Testis (tissue), 3 donors: Measurements from ENCODE around the gene SBF1. TPM values are rescaled to one million over a fixed set of nuclear protein-coding genes. Genes with fewer than 3 reads are reported as not detected.

ENCODE experiments used
- DNase-seq: peaks from one replicate; pipeline ENCODE4 v3.0.0-alpha.2; 2019
- H3K27ac ChIP-seq, 2 donors: fragments of 200-600 bp; sonication (generic); one replicate each; pipeline ENCODE4 v1.5.1; 2019
- H3K27me3 ChIP-seq: fragments of 200-600 bp; sonication (generic); one replicate; pipeline ENCODE4 v1.5.1; 2019
- H3K36me3 ChIP-seq: fragments of 200-600 bp; sonication (generic); one replicate; pipeline ENCODE4 v1.5.1; 2017; ENCODE audit warnings: low read depth; ENCODE audit errors: missing control alignments
- H3K4me1 ChIP-seq: fragments of 200-600 bp; sonication (generic); one replicate; pipeline ENCODE4 v1.5.1; 2019
- H3K4me3 ChIP-seq, 2 donors: fragments of 200-600 bp; sonication (generic); one replicate each; pipeline ENCODE4 v1.5.1; 2017 to 2019
- H3K9me3 ChIP-seq: fragments of 200-600 bp; sonication (generic); one replicate; pipeline ENCODE4 v1.5.1; 2017
- POLR2A ChIP-seq: fragments of 450-650 bp; IDR thresholded peaks from one replicate; pipeline ENCODE4 v1.6.1; 2017; ENCODE audit warnings: antibody characterized with exemption, mild to moderate bottlenecking, moderate library complexity
- WGBS, 2 donors: methylation state at CpG; one replicate each; pipeline ENCODE4 v1.1.5; 2018; 5-methylcytosine and 5-hydroxymethylcytosine counted together
- intact Hi-C: fragments of 100-400 bp; cut with DNase I; formaldehyde crosslinking; loops from one replicate; pipeline ENCODE4 v1.15.1; 2023; ENCODE audit warnings: low total_unique reads
- polyA plus RNA-seq: library from polyadenylated mRNA; stranded (reverse); fragments of 350-450 nt; fragmentation: Illumina TruSeq; extraction: RNeasy Lipid Tissue Mini Kit (QIAGEN cat#74804); gene quantifications from one replicate; pipeline ENCODE4 v1.2.3, GENCODE V29; 2014; ENCODE audit warnings: low read depth, low replicate concordance; ENCODE audit not compliant: insufficient read depth
- total RNA-seq, 2 donors: library from RNA; depleted of rRNA; stranded (reverse); fragments of >200 nt; gene quantifications; one replicate each; pipeline ENCODE4 v1.2.3, GENCODE V29; 2016
- TF ChIP-seq, protein P1 (sequence below), 3 experiments: fragments of 450-650 bp in 2 of 3; fragments of 200-600 bp in 1 of 3; sonication (generic) in 1 of 3; IDR thresholded peaks; one replicate each; pipeline ENCODE4 v1.5.1; 2016 to 2019; ENCODE audit warnings: antibody characterized with exemption in 3 of 3, mild to moderate bottlenecking in 2 of 3, moderate library complexity in 1 of 3

The SBF1 gene
- total and polyA plus RNA-seq, 3 donors from 2014 or later = 201 to 239 (median 208) TPM

DNA sequence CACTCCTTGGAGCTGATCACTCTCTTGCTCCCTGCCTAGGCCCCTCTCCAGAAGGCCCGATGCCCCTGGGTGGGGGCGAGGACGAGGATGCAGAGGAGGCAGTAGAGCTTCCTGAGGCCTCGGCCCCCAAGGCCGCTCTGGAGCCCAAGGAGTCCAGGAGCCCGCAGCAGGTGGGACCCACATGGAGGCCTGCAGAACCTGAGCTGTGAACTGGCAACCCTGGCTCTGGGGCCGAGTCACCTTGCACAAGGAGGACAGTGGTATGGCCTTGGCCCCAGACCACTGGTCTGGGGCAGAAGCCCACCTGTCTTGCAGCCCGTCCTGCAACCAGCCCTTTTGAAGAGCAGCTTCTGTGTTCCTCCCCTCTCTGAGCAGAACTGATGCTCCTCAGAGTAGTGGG is 44.3 kb upstream of the SBF1 start:
- no peak for DNase-seq
- 91 to 95% methylated on average over 4 to 8 of the region's 8 CpGs for WGBS, 2 donors
- H3K36me3 ChIP-seq = no peaks in the 10 kb centered on the region

DNA sequence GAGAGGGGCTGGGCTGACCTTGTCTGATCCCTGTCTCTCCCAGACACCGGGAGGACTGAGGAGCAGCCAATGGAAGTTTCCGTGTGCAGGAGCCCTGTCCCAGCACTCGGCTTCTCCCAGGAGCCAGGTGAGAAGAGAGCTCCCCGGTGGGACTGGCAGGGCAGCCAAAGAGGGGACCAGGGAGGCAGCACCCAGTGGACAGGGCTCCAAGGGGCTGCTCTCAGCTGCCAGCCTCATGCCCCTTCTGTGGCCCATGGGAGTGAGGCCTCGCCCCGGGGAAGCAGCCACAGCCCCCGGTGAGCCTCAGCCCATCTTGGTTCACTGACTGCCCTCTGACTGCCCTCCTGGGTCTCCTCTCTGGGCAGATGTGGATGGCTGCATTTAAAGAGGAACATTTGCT is 43.8 kb upstream of the SBF1 start:
- DNase-seq = no peak
- 90 to 96% methylated on average over 2 to 7 of the region's 7 CpGs for WGBS, 2 donors
- no peaks in the 10 kb centered on the region for H3K4me1 ChIP-seq
- TF ChIP-seq, protein P1, sequence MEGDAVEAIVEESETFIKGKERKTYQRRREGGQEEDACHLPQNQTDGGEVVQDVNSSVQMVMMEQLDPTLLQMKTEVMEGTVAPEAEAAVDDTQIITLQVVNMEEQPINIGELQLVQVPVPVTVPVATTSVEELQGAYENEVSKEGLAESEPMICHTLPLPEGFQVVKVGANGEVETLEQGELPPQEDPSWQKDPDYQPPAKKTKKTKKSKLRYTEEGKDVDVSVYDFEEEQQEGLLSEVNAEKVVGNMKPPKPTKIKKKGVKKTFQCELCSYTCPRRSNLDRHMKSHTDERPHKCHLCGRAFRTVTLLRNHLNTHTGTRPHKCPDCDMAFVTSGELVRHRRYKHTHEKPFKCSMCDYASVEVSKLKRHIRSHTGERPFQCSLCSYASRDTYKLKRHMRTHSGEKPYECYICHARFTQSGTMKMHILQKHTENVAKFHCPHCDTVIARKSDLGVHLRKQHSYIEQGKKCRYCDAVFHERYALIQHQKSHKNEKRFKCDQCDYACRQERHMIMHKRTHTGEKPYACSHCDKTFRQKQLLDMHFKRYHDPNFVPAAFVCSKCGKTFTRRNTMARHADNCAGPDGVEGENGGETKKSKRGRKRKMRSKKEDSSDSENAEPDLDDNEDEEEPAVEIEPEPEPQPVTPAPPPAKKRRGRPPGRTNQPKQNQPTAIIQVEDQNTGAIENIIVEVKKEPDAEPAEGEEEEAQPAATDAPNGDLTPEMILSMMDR (IDR thresholded peaks at IDR 0.05) = no peak
- TF ChIP-seq POLR2A = no peak
- H3K9me3 ChIP-seq = no peaks in the 10 kb centered on the region
- no peaks in the 10 kb centered on the region for H3K36me3 ChIP-seq
- H3K27ac ChIP-seq = no peak overlapping the region
- H3K27me3 ChIP-seq = no peaks in the 10 kb centered on the region
- no peak overlapping the region for H3K4me3 ChIP-seq
- intact Hi-C loops = no loop called here

More for the DNA sequence above, 44.3 kb upstream of the SBF1 start:
- Histone ChIP-seq H3K4me3 (no peak overlapping the region), H3K4me1 (peaks cover 2% of the 10 kb centered on the region), H3K9me3 (no peaks in the 10 kb centered on the region), H3K27me3 (no peaks in the 10 kb centered on the region), H3K27ac (no peak overlapping the region)
- intact Hi-C loops = no loop called here
- TF ChIP-seq, protein P1 (IDR thresholded peaks at IDR 0.05) = no peak
- TF ChIP-seq POLR2A = no peak

DNA sequence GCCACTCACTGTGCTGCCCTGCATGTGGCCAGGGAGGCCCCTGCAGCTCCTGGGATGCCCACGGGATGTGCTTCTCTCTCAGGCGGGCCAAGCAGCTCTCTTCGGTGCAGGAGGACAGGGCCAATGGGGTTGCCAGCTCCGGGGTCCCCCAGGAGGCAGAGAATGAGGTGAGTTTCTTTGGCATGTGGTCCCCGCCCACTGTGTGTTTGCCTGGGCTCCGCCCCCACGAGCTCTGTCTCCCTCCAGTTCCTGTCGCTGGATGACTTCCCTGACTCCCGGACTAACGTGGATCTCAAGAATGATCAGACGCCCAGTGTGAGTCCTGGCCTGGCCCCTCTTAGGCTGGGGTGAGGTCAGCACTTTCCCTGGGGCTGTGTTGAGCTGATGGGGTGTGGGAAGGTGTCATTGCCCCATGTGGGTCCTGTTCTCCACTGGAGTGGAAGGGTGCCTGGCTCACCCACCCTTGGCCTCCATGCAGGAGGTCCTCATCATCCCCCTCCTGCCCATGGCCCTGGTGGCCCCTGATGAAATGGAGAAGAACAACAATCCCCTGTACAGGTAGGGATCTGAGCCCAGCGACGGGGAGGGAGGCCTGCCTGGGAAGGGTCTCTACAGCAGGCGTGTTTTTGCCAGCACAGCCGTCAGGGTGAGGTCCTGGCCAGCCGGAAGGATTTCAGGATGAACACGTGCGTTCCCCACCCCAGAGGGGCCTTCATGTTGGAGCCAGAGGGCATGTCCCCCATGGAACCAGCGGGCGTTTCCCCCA is 42.8 kb upstream of the SBF1 start:
- Histone ChIP-seq H3K27me3 (no peaks in the 10 kb centered on the region), H3K36me3 (no peaks in the 10 kb centered on the region), H3K4me3 (no peak overlapping the region), H3K4me1 (no peaks in the 10 kb centered on the region), H3K9me3 (no peaks in the 10 kb centered on the region), H3K27ac (no peak overlapping the region)
- DNase-seq = no peak
- no peak for TF ChIP-seq POLR2A
- TF ChIP-seq, protein P1 (IDR thresholded peaks at IDR 0.05) = no peak
- 83 to 91% methylated on average over 15 to 20 of the region's 20 CpGs for WGBS, 2 donors
- intact Hi-C loops = no loop called here

DNA sequence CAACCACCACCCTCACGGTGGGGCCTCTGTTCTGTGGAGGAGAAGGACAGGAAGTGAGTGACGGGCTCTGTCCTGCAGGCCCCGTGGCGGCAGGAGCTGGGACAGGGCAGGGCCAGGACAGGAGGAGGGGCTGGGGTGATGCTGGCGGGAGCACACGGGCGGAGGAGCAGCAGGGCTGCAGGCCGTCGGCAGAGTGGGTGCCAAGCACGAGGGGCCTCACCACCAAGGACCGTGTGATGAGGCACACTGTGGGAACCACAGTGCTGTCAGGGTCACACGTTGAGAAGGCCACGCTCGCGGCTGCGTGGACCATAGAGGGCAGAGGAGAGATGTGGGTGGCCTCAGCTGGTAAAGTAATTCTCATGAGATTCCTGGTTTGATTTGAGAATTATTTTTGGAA is 42.1 kb upstream of the SBF1 start:
- H3K4me1 ChIP-seq = no peaks in the 10 kb centered on the region
- H3K36me3 ChIP-seq = no peaks in the 10 kb centered on the region
- H3K27ac ChIP-seq = no peak overlapping the region

More for the DNA sequence above, 42.1 kb upstream of the SBF1 start:
- no peak for DNase-seq
- Histone ChIP-seq H3K4me3 (no peak overlapping the region), H3K27me3 (no peaks in the 10 kb centered on the region), H3K9me3 (no peaks in the 10 kb centered on the region)
- TF ChIP-seq, protein P1 (IDR thresholded peaks at IDR 0.05) = no peak
- TF ChIP-seq POLR2A = no peak
- WGBS, 2 donors = 82 to 83% methylated on average over 15 to 16 of the region's 16 CpGs
- intact Hi-C loops = no loop called here
